T1000 (cell line): ENCODE measurements around the gene SMURF1.

Experiments used
- DNase-seq: peaks from one replicate; lab custom pipeline; 2025; ENCODE audit warnings: mixed read lengths; lab: John Stamatoyannopoulos, UW

SMURF1 gene

GRCh38 chr7:98988641-98989040, 155.3 kb downstream of the SMURF1 start:
- no peak for DNase-seq

DNA sequence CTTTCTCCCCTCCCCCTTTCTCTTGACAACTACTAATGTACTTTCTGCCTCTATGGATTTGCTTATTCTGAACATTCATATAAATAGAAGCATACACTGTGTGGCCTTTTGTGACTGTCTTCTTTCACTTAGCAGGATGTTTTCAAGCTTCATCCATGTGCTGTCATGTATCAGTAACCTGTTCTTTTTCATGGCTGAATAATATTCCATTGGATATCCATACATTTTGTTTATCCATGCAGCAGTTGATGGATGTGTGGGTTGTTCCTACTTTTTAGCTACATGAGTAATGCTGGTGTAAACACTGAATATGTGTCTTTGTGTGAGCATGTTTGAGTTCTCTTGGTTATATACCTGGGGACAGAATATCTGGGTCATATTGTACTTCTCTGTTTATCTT, 158.0 kb downstream of the SMURF1 start:
- DNase-seq, result no peak

DNA sequence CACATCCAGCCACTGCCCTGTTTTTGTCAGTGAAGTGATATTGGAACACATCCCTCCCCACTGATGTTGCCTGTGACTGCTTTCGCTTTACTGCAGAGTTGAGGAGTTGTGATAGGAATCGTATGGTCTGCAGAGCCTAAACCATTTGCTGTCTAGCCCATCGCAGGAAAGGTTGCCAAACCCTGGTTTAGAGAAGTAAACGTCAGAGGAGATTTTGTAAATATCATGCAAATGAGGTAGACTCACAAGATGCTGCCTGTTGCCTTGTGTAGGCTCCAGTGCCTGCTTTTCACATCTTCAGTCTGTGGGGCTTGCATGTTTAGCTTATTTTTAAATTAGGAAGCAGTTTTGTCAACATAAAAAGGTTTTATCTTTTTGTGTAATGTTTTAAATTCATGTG, 158.5 kb downstream of the SMURF1 start:
- DNase-seq, result no peak

DNA sequence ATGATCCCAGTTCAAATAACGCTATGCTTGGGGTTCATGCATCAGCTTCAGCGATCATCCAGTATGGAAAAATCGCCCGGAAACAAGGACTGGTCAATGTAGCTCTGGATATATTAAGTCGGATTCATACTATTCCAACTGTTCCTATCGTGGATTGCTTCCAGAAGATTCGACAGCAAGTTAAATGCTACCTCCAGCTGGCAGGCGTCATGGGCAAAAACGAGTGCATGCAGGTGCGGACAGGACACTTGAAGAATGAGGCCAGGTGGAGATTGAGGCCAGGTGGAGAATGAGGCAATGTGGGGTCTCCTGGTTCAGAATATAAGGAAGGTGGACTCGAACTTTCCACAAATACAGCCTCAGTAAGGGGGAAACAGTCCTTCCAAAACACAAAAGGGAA, 159.8 kb downstream of the SMURF1 start:
- DNase-seq, result no peak

DNA sequence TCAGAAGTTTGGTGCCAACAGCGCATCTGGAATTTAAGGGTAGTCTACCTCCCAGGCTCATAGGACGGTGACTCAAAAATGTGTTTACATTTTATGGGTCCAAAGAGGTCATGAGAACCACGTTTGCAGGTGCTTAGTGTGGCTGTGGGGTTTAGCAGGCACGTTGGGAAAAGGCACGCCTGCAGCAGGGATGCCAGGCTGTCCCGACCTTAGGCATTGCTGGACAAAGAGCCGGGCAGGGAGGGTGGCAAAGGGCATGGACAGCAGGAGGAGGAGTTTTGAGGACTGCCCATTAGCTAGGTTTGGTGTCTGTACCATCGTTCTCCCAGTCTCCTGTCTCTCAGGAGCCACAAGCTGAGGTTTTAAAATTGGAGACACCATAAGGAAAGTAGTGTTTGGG, 161.2 kb downstream of the SMURF1 start:
- DNase-seq, result no peak

- DNase-seq, result no peak
Measured at GRCh38 chr7:98981701-98982100, 162.2 kb downstream of the SMURF1 start.

- no peak for DNase-seq
Measured at GRCh38 chr7:98978672-98979071, 165.2 kb downstream of the SMURF1 start.
